Endothelial cell of umbilical vein (primary cell): Measurements from ENCODE around the gene CRYGN. TPM values are rescaled to one million over a fixed set of nuclear protein-coding genes. Genes with fewer than 3 reads are reported as not detected.

ENCODE experiments used
- BruUV-seq: library from RNA; stranded (reverse); fragments of 400-500 nt; replicated peaks from 2 replicates; lab custom pipeline; 2021; lab: Mats Ljungman, UMichigan
- CTCF ChIA-PET: fragments of 300-600, 350-600 bp; sonication (Branson Sonifier 250); formaldehyde crosslinking; loops from one replicate; lab custom pipeline; 2021; ENCODE audit warnings: antibody characterized with exemption, inconsistent platforms; lab: Charles Lee
- POLR2A ChIA-PET: fragments of 300-600, 350-600 bp; sonication (Branson Sonifier 250); formaldehyde crosslinking; loops from one replicate; lab custom pipeline; 2021; ENCODE audit warnings: antibody characterized with exemption, inconsistent platforms; lab: Charles Lee
- DNase-seq: peaks from one replicate; pipeline ENCODE4 v3.0.0-alpha.2; 2011; ENCODE audit warnings: low read depth, low spot score
- FAIRE-seq: peaks from 2 replicates; lab custom pipeline; 2011; peaks lifted over from hg19 to GRCh38; lab: Jason Lieb, UNC
- H2AFZ ChIP-seq: 2 replicates; pipeline ENCODE4 v1.6.0; 2012; ENCODE audit warnings: low read depth, low read length, control low read depth, inconsistent platforms
- H3K27ac ChIP-seq: 2 replicates; pipeline ENCODE4 v1.5.1; 2011; ENCODE audit warnings: low read depth, mild to moderate bottlenecking, control low read depth, low read length, moderate library complexity; ENCODE audit not compliant: insufficient read depth
- H3K27me3 ChIP-seq, 2 experiments: 2 replicates each; pipeline versions ENCODE4 v1.6.0 to v1.6.1; 2011; ENCODE audit warnings: low read length in 2 of 2, mixed read lengths in 1 of 2; ENCODE audit not compliant: control insufficient read depth in 2 of 2, insufficient read depth in 2 of 2
- H3K36me3 ChIP-seq, 2 experiments: 2 replicates in 1 of 2; 3 replicates in 1 of 2; pipeline ENCODE4 v1.5.1; 2011; ENCODE audit warnings: low read length in 2 of 2, mild to moderate bottlenecking in 1 of 2, moderate library complexity in 1 of 2; ENCODE audit not compliant: control insufficient read depth in 2 of 2, insufficient read depth in 2 of 2; ENCODE audit errors: extremely low read depth in 1 of 2
- H3K4me1 ChIP-seq: 3 replicates; pipeline ENCODE4 v1.5.1; 2011; ENCODE audit warnings: mild to moderate bottlenecking, low read length; ENCODE audit not compliant: control insufficient read depth, insufficient read depth; ENCODE audit errors: extremely low read depth
- H3K4me2 ChIP-seq: 2 replicates; pipeline ENCODE4 v1.6.1; 2011; ENCODE audit warnings: low read length, control low read depth, mixed read lengths; ENCODE audit not compliant: insufficient read depth
- H3K4me3 ChIP-seq, 3 experiments: fragments of 200-600 bp in 1 of 3; sonication (generic), shearing (Covaris generic) in 1 of 3; replicated peaks in 1 of 3; 2 replicates each; pipeline ENCODE4 v1.5.1; 2011 to 2016; ENCODE audit warnings: control low read depth in 3 of 3, low read length in 3 of 3, mild to moderate bottlenecking in 2 of 3, inconsistent platforms in 1 of 3, low read depth in 1 of 3, moderate library complexity in 1 of 3; ENCODE audit not compliant: insufficient read depth in 1 of 3
- H3K79me2 ChIP-seq: 2 replicates; pipeline ENCODE4 v1.6.0; 2012; ENCODE audit warnings: low read length, inconsistent platforms; ENCODE audit not compliant: control insufficient read depth, insufficient read depth
- H3K9ac ChIP-seq: replicated peaks from 2 replicates; pipeline ENCODE3; 2011; ENCODE audit warnings: low read length, control low read depth; ENCODE audit not compliant: insufficient read depth; ENCODE audit errors: extremely low read depth
- H3K9me1 ChIP-seq: replicated peaks from 3 replicates; pipeline ENCODE4 v1.6.0; 2011; ENCODE audit warnings: mild to moderate bottlenecking, low read length; ENCODE audit not compliant: control insufficient read depth, insufficient read depth; ENCODE audit errors: extremely low read depth
- H3K9me3 ChIP-seq: replicated peaks from 2 replicates; pipeline ENCODE4 v1.5.1; 2012; ENCODE audit warnings: low read length, inconsistent platforms; ENCODE audit not compliant: control insufficient read depth, insufficient read depth
- H4K20me1 ChIP-seq: replicated peaks from 2 replicates; pipeline ENCODE3; 2011; ENCODE audit warnings: mild to moderate bottlenecking, low read length; ENCODE audit not compliant: control insufficient read depth, insufficient read depth; ENCODE audit errors: extremely low read depth
- EZH2 ChIP-seq: IDR thresholded peaks from 2 replicates; pipeline ENCODE4 v1.6.1; 2012; ENCODE audit warnings: borderline replicate concordance, low read depth, mild to moderate bottlenecking, moderate library complexity, low read length, inconsistent platforms; ENCODE audit not compliant: severe bottlenecking
- FOS ChIP-seq: IDR thresholded peaks from 2 replicates; pipeline ENCODE4 v1.6.1; 2011; ENCODE audit warnings: mild to moderate bottlenecking, low read length, moderate library complexity, borderline replicate concordance; ENCODE audit not compliant: insufficient read depth
- GATA2 ChIP-seq: IDR thresholded peaks from 2 replicates; pipeline ENCODE4 v1.7.0; 2011; ENCODE audit warnings: low read depth, mild to moderate bottlenecking, moderate library complexity, mixed read lengths, low read length; ENCODE audit not compliant: insufficient read length, insufficient read depth
- JUN ChIP-seq: IDR thresholded peaks from 2 replicates; pipeline ENCODE4 v1.6.1; 2011; ENCODE audit warnings: borderline replicate concordance, low read depth; ENCODE audit not compliant: insufficient read length, insufficient read depth
- MAX ChIP-seq: IDR thresholded peaks from 2 replicates; pipeline ENCODE4 v1.6.1; 2011; ENCODE audit not compliant: insufficient read depth, insufficient read length
- MYC ChIP-seq: IDR thresholded peaks from one replicate; pipeline ENCODE4 v1.6.1; 2011; ENCODE audit warnings: mild to moderate bottlenecking, low read depth, low read length
- POLR2A ChIP-seq: IDR thresholded peaks from 2 replicates; pipeline ENCODE4 v1.6.1; 2012; ENCODE audit warnings: low read depth, mild to moderate bottlenecking, control low read depth, low read length
- POLR2AphosphoS5 ChIP-seq: IDR thresholded peaks from 2 replicates; pipeline ENCODE4 v1.6.1; 2012; ENCODE audit warnings: low read depth, mild to moderate bottlenecking, control low read depth, low read length, moderate library complexity; ENCODE audit not compliant: insufficient read depth
- dilution Hi-C: fragments of 300-500 bp; cut with MboI; formaldehyde crosslinking; loops from one replicate; pipeline ENCODE4 v1.15.0; 2019; ENCODE audit warnings: low sequenced_read_pairs; ENCODE audit not compliant: extremely low pct_ligation_motif_present
- intact Hi-C: fragments of 100-400 bp; cut with micrococcal nuclease; formaldehyde crosslinking; loops from one replicate; pipeline ENCODE4 v1.10.0; 2022
- polyA plus RNA-seq, 4 experiments: library from polyadenylated mRNA; depleted of rRNA in 3 of 4; stranded (reverse) in 3 of 4; unstranded in 1 of 4; fragments of >200 nt; gene quantifications; 2 replicates each; pipeline versions ENCODE4 v1.2.1 to v1.2.3, GENCODE V29; 2011 to 2012; ENCODE audit warnings: missing spikeins in 1 of 4
- total RNA-seq: library from RNA; stranded (reverse); gene quantifications from 2 replicates; pipeline ENCODE4 v1.2.3, GENCODE V29; 2021
- TF ChIP-seq, protein P1 (sequence below), 2 donors: IDR thresholded peaks; 1 replicate in 1 of 2; 2 replicates in 1 of 2; pipeline ENCODE4 v1.5.1; 2011; ENCODE audit warnings: low read length in 2 of 2, mild to moderate bottlenecking in 2 of 2, moderate library complexity in 2 of 2, control low read depth in 1 of 2, inconsistent platforms in 1 of 2, low read depth in 1 of 2; ENCODE audit not compliant: insufficient read depth in 1 of 2; ENCODE audit errors: extremely low read depth in 1 of 2

CRYGN gene
- total and polyA plus RNA-seq, 2 donors (not counting 3 experiments of a cell fraction or from before 2014, with no cell fraction given) = not detected

DNA sequence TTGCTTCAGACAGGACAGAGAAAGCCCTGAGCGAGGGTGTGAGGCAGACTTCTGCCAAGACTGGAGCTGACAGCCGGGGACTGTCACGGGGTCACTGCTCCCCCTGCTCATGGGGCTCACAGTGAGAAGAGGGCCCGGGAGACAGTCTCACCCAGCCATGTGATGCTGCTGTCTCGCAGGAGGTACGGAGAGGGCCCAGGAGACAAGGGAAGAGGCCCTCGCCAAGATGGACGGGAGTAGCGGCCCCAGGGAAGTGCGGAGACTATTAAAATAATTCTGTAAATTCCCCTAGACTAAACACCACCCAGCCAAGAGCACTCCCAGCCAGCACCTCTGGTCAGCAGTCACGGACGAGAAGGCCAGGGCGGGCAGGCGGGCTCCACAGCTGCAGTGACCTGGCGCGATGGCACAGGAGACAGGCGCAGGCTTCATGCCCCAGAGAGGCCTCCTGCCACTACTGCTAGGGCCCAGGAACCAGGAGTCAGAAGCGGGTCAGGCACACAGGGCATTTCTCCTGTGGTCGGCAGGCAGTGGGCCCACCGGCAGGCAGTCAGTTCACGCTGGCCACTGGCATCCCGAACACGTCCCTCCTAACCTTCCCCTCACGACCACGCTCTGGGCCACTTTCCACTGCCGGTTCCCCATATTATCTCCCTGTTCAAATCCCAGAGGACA is 54.2 kb downstream of the CRYGN start:
- H3K9ac ChIP-seq = no peak overlapping the region
- no peak overlapping the region for H3K4me2 ChIP-seq
- H3K36me3 ChIP-seq = no peaks in the 10 kb centered on the region
- H3K79me2 ChIP-seq = no peaks in the 10 kb centered on the region
- ChIA-PET POLR2A (interaction anchor here (0.5 kb wide), 1 partner anchor 26 kb away, joined by 3 read pairs; no protein-coding TSS in a partner anchor), CTCF (no interaction called here)
- H3K9me1 ChIP-seq = no peaks in the 10 kb centered on the region
- no peak overlapping the region for H3K27ac ChIP-seq
- DNase-seq = no peak
- H4K20me1 ChIP-seq = no peaks in the 10 kb centered on the region
- H3K4me3 ChIP-seq = no peak overlapping the region
- intact Hi-C loops = no loop called here
- H3K9me3 ChIP-seq = no peaks in the 10 kb centered on the region
- no peaks in the 10 kb centered on the region for H3K4me1 ChIP-seq
- no peak for TF ChIP-seq GATA2
- no peak for TF ChIP-seq JUN
- TF ChIP-seq MYC = no peak
- TF ChIP-seq POLR2AphosphoS5 = no peak
- no peak for TF ChIP-seq FOS
- TF ChIP-seq POLR2A = no peak
- TF ChIP-seq, protein P1, sequence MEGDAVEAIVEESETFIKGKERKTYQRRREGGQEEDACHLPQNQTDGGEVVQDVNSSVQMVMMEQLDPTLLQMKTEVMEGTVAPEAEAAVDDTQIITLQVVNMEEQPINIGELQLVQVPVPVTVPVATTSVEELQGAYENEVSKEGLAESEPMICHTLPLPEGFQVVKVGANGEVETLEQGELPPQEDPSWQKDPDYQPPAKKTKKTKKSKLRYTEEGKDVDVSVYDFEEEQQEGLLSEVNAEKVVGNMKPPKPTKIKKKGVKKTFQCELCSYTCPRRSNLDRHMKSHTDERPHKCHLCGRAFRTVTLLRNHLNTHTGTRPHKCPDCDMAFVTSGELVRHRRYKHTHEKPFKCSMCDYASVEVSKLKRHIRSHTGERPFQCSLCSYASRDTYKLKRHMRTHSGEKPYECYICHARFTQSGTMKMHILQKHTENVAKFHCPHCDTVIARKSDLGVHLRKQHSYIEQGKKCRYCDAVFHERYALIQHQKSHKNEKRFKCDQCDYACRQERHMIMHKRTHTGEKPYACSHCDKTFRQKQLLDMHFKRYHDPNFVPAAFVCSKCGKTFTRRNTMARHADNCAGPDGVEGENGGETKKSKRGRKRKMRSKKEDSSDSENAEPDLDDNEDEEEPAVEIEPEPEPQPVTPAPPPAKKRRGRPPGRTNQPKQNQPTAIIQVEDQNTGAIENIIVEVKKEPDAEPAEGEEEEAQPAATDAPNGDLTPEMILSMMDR (IDR thresholded peaks at IDR 0.05; ENCODE audit: extremely low read depth in 1 of 2, insufficient read depth in 1 of 2, low read depth in 1 of 2, low read length in 2 of 2) = no peak
- TF ChIP-seq EZH2 = no peak
- TF ChIP-seq MAX = no peak
- dilution Hi-C loops = no loop called here
- H3K27me3 ChIP-seq = peaks cover 16 to 27% of the 10 kb centered on the region in 2 experiments
- BruUV-seq = no TSS peak
- no peak for FAIRE-seq
- no peak overlapping the region for H2AFZ ChIP-seq
